ENCODE data around the gene CLCN1. TPM values are rescaled to one million over a fixed set of nuclear protein-coding genes. Genes with fewer than 3 reads are reported as not detected.

The CLCN1 gene
- total and polyA plus RNA-seq, 10 of the 15 experiments (the other 5 are each of a cell fraction or from before 2014, with no cell fraction given): 0.30 TPM; not detected in 9

DNA sequence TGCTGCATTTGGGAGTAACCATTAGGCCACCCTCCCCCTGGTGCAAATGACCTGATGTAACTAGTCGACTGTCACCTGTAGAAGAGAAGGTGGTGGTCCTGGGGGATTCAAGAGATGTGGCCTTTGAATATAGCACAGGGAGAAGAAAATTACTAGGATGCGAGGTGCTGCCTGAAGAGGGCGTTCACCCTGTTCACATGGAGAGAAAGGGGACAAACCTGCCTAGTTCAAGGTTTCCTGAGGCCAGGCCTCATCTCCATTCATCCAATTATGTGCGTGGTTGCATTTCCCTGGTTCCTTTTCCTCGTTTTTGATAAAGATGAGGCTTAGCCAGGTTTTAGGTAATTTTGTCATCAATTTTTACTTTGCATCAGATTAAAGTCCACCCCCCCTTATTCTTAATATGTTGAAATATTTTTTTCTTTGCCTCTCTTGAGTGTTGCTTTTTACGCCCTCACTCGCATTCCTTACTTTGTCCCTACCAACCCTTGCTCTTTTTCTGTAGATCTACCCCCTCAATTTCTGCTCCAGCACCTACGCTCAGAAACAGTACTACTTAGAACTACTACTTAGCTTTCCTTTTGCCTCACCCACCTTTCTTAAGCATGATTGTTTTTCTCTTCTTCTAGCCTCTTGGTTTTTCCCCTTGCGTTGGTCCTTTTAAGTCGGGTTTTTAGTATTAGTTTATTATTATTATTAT lies 13.7 kb downstream of the CLCN1 start:
- no peak for TF ChIP-seq BACH1 (IDR thresholded peaks at IDR 0.05; ENCODE audit: borderline replicate concordance)
- TF ChIP-seq SUPT20H (IDR thresholded peaks at IDR 0.05; ENCODE audit: borderline replicate concordance, control insufficient read depth, low read depth, low read length): no peak
- TF ChIP-seq, protein P1, sequence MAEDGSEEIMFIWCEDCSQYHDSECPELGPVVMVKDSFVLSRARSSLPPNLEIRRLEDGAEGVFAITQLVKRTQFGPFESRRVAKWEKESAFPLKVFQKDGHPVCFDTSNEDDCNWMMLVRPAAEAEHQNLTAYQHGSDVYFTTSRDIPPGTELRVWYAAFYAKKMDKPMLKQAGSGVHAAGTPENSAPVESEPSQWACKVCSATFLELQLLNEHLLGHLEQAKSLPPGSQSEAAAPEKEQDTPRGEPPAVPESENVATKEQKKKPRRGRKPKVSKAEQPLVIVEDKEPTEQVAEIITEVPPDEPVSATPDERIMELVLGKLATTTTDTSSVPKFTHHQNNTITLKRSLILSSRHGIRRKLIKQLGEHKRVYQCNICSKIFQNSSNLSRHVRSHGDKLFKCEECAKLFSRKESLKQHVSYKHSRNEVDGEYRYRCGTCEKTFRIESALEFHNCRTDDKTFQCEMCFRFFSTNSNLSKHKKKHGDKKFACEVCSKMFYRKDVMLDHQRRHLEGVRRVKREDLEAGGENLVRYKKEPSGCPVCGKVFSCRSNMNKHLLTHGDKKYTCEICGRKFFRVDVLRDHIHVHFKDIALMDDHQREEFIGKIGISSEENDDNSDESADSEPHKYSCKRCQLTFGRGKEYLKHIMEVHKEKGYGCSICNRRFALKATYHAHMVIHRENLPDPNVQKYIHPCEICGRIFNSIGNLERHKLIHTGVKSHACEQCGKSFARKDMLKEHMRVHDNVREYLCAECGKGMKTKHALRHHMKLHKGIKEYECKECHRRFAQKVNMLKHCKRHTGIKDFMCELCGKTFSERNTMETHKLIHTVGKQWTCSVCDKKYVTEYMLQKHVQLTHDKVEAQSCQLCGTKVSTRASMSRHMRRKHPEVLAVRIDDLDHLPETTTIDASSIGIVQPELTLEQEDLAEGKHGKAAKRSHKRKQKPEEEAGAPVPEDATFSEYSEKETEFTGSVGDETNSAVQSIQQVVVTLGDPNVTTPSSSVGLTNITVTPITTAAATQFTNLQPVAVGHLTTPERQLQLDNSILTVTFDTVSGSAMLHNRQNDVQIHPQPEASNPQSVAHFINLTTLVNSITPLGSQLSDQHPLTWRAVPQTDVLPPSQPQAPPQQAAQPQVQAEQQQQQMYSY (CRISPR knock-in tag; IDR thresholded peaks at IDR 0.05): no peak
- no peak for TF ChIP-seq CBX5 (IDR thresholded peaks at IDR 0.05; ENCODE audit: low read depth)
- no peak for TF ChIP-seq NFXL1 (IDR thresholded peaks at IDR 0.05; ENCODE audit: borderline replicate concordance)
- no peak for TF ChIP-seq LARP7 (IDR thresholded peaks at IDR 0.05)
- ATAC-seq: no peak
- 62% methylated on average over 10 of the region's 10 CpGs for WGBS (ENCODE audit: insufficient coverage, insufficient replicate concordance, low lambda C conversion rate, missing lambda C conversion rate)
- Histone ChIP-seq H3K36me3 (ENCODE audit: control insufficient read depth in 2 of 2, insufficient read depth in 2 of 2, low read length in 1 of 2) (no peaks in the 10 kb centered on the region), H3K27ac (ENCODE audit: control insufficient read depth, insufficient read depth) (no peak overlapping the region), H3K9me3 (replicated peaks; ENCODE audit: control insufficient read depth, insufficient read depth, low read length) (no peaks in the 10 kb centered on the region), H2AFZ (ENCODE audit: control insufficient read depth, low read depth, low read length) (no peak overlapping the region), H3K4me2 (ENCODE audit: control insufficient read depth, insufficient read depth) (no peak overlapping the region), H3K4me1 (ENCODE audit: control insufficient read depth, insufficient read depth, low read length) (peaks cover 9% of the 10 kb centered on the region; the same call in 1 of the 2 replicates), H4K20me1 (ENCODE audit: control insufficient read depth, insufficient read depth) (no peaks in the 10 kb centered on the region), H3K9ac (ENCODE audit: control insufficient read depth, insufficient read depth, low read length) (no peak overlapping the region), H3K79me2 (ENCODE audit: control insufficient read depth, insufficient read depth, low read length) (no peaks in the 10 kb centered on the region), H3K27me3 (replicated peaks in 1 of 2; ENCODE audit: control insufficient read depth in 2 of 2, insufficient read depth in 2 of 2, low read length in 1 of 2) (no peaks in the 10 kb centered on the region), H3K4me3 (no peak overlapping the region)
- in situ Hi-C loops (cut with MboI) (no loop called here), intact Hi-C loops (cut with micrococcal nuclease; ENCODE audit: unreplicated experiment) (loop anchor here (5.0 kb wide), 1 partner anchor 38 kb away; no protein-coding TSS in a partner anchor)
- no peak for FAIRE-seq
- DNase-seq (ENCODE audit: low read depth, low spot score): no peak
- BruUV-seq (replicated peaks): no TSS peak
- ChIA-PET SMC1A (ENCODE audit: uncharacterized antibody, unreplicated experiment) (no interaction called here), CTCF (interaction anchor here (1.3 to 1.4 kb wide), 2 partner anchors 89 to 114 kb away, joined by 4 to 6 read pairs; no protein-coding TSS in a partner anchor), POLR2A (no interaction called here), RAD21 (ENCODE audit: unreplicated experiment) (no interaction called here)
